Kidney (tissue), 14 donors: Measurements from ENCODE around the gene MED29. TPM values are rescaled to one million over a fixed set of nuclear protein-coding genes. Genes with fewer than 3 reads are reported as not detected.

Experiments used
- DNase-seq, 5 donors: peaks; one replicate each; pipeline ENCODE4 v3.0.0-alpha.2; 2013 to 2020
- FAIRE-seq: peaks from 2 replicates; lab custom pipeline; 2012; peaks lifted over from hg19 to GRCh38; lab: Jason Lieb, UNC
- H3K27ac ChIP-seq, 2 donors: one replicate each; pipeline ENCODE4 v1.7.0; 2013; ENCODE audit warnings: low read depth in 2 of 2, low read length in 2 of 2, inconsistent platforms in 1 of 2
- H3K27me3 ChIP-seq: one replicate; pipeline ENCODE4 v1.7.1; 2013; ENCODE audit warnings: low read length, inconsistent platforms; ENCODE audit not compliant: control insufficient read depth, insufficient read depth
- H3K36me3 ChIP-seq, 3 donors: one replicate each; pipeline versions ENCODE4 v1.7.0 to v1.7.1; 2013; ENCODE audit warnings: low read length in 3 of 3, control low read depth in 1 of 3, inconsistent platforms in 1 of 3; ENCODE audit not compliant: insufficient read depth in 3 of 3, control insufficient read depth in 2 of 3
- H3K4me1 ChIP-seq, 3 donors: one replicate each; pipeline versions ENCODE4 v1.7.0 to v1.7.1; 2013; ENCODE audit warnings: low read length in 3 of 3, inconsistent platforms in 1 of 3, low read depth in 1 of 3; ENCODE audit not compliant: control insufficient read depth in 2 of 3, insufficient read depth in 2 of 3
- H3K4me3 ChIP-seq, 3 donors: one replicate each; pipeline versions ENCODE4 v1.7.0 to v1.8.1; 2013; ENCODE audit warnings: low read length in 3 of 3, control low read depth in 1 of 3, inconsistent platforms in 1 of 3
- H3K9ac ChIP-seq, 3 donors: one replicate each; pipeline versions ENCODE4 v1.7.0 to v1.7.1; 2013; ENCODE audit warnings: low read length in 3 of 3, control low read depth in 1 of 3, inconsistent platforms in 1 of 3
- H3K9me3 ChIP-seq, 3 donors: one replicate each; pipeline versions ENCODE4 v1.7.0 to v1.7.1; 2013; ENCODE audit warnings: low read length in 3 of 3, control low read depth in 1 of 3, inconsistent platforms in 1 of 3; ENCODE audit not compliant: control insufficient read depth in 2 of 3, insufficient read depth in 1 of 3
- CTCF ChIP-seq: IDR thresholded peaks from 3 replicates; pipeline ENCODE4 v1.5.1; 2012; ENCODE audit warnings: mild to moderate bottlenecking, moderate library complexity, borderline replicate concordance; ENCODE audit not compliant: insufficient read depth; ENCODE audit errors: extremely low read depth
- intact Hi-C: fragments of 100-400 bp; cut with DNase I; formaldehyde crosslinking; loops from one replicate; pipeline ENCODE4 v1.11.1; 2022
- polyA plus RNA-seq: library from polyadenylated mRNA; stranded (reverse); fragments of 350-450 nt; fragmentation: Illumina TruSeq; extraction: RNeasy Lipid Tissue Mini Kit (QIAGEN cat#74804); gene quantifications from one replicate; pipeline ENCODE4 v1.2.3, GENCODE V29; 2014; ENCODE audit warnings: low read depth, low replicate concordance; ENCODE audit not compliant: insufficient read depth
- total RNA-seq: library from RNA; stranded (reverse); fragmentation: NEBNext Ultra II Directional; extraction: Animal tissue kit (Norgen Biotek cat#: 25700); gene quantifications from one replicate; pipeline ENCODE4 v1.2.1, GENCODE V29; 2021
- donor health status: control.
- donor health status: control.
- donor health status: control.
- donor health status: control.
- donor health status: control.
- donor health status: DM: yes; HTN: yes; CAD: no.
- donor health status: Normal renal cell carcinoma (clear cell type).

Gene MED29
- total and polyA plus RNA-seq, 2 donors from 2014 or later, result 32.4 to 50.4 TPM

GRCh38 chr19:39342647-39343305, 48.4 kb upstream of the MED29 start:
- Histone ChIP-seq H3K27me3 (no peaks in the 10 kb centered on the region), H3K27ac (peak overlapping the region; percentile 57 to 67), H3K4me3 (peak overlapping the region; percentile 50 to 78 (median 69)), H3K9me3 (no peaks in the 10 kb centered on the region), H3K36me3 (no peaks in the 10 kb centered on the region), H3K4me1 (peaks cover 4 to 10% (median 4%) of the 10 kb centered on the region in 3 donors), H3K9ac (peak overlapping the region; percentile 49 to 75 (median 74))
- DNase-seq (peak; percentile 21 to 84 (median 57)), FAIRE-seq (no peak)
- intact Hi-C loops, result no loop called here
- no peak for TF ChIP-seq CTCF

- intact Hi-C loops, result no loop called here
- Histone ChIP-seq H3K9me3 (no peaks in the 10 kb centered on the region), H3K4me3 (no peak overlapping the region), H3K36me3 (peaks cover 0 to 5% (median 0%) of the 10 kb centered on the region in 3 donors), H3K4me1 (peaks cover under 1 to 5% (median under 1%) of the 10 kb centered on the region in 3 donors), H3K9ac (no peak overlapping the region), H3K27me3 (no peaks in the 10 kb centered on the region), H3K27ac (no peak overlapping the region)
- DNase-seq, result no peak
- FAIRE-seq, result no peak
- no peak for TF ChIP-seq CTCF
Observed at GRCh38 chr19:39345956-39346355, 45.2 kb upstream of the MED29 start.

- peaks cover 0 to 3% (median 0%) of the 10 kb centered on the region in 3 donors for H3K4me1 ChIP-seq
Observed at GRCh38 chr19:39347332-39348164, 43.6 kb upstream of the MED29 start.

More at GRCh38 chr19:39347332-39348164, 43.6 kb upstream of the MED29 start:
- Histone ChIP-seq H3K27ac (no peak overlapping the region), H3K36me3 (peaks cover 0 to 8% (median 0%) of the 10 kb centered on the region in 3 donors), H3K9ac (no peak overlapping the region), H3K27me3 (no peaks in the 10 kb centered on the region), H3K9me3 (no peaks in the 10 kb centered on the region), H3K4me3 (no peak overlapping the region)
- DNase-seq (no peak), FAIRE-seq (no peak)
- no peak for TF ChIP-seq CTCF
- intact Hi-C loops, result no loop called here
